H1 (cell line): ENCODE measurements around the gene SYNDIG1. TPM values are rescaled to one million over a fixed set of nuclear protein-coding genes. Genes with fewer than 3 reads are reported as not detected.

Experiments used
- CTCF ChIA-PET: fragments of 300-600 bp; sonication (Branson Sonifier 250); formaldehyde crosslinking; loops from one replicate; lab custom pipeline; 2021; ENCODE audit not compliant: partially characterized antibody; lab: Charles Lee
- POLR2A ChIA-PET: fragments of 300-600 bp; sonication (Branson Sonifier 250); formaldehyde crosslinking; loops from one replicate; lab custom pipeline; 2021; ENCODE audit warnings: inconsistent platforms; ENCODE audit not compliant: partially characterized antibody; lab: Charles Lee
- DNase-seq, 2 experiments: peaks; one replicate each; pipeline versions ENCODE4 v3.0.0 to v3.0.0-alpha.2; 2010 to 2022; ENCODE audit warnings: low spot score in 2 of 2, low read depth in 1 of 2, mixed read lengths in 1 of 2
- FAIRE-seq: peaks from 2 replicates; lab custom pipeline; 2011; peaks lifted over from hg19 to GRCh38; lab: Jason Lieb, UNC
- H2AFZ ChIP-seq: 2 replicates; pipeline ENCODE4 v1.8.1; 2012; ENCODE audit warnings: low read length, inconsistent platforms
- H2AK5ac ChIP-seq: 2 replicates; pipeline ENCODE4 v1.6.1; 2013; ENCODE audit warnings: low read depth, low read length
- H2BK120ac ChIP-seq: replicated peaks from 2 replicates; pipeline ENCODE3; 2013; ENCODE audit warnings: low read depth, low read length, inconsistent platforms
- H2BK12ac ChIP-seq: 2 replicates; pipeline ENCODE4 v1.6.1; 2013; ENCODE audit warnings: low read depth, low read length
- H2BK15ac ChIP-seq: 2 replicates; pipeline ENCODE4 v1.6.1; 2013; ENCODE audit warnings: low read length
- H2BK20ac ChIP-seq: 2 replicates; pipeline ENCODE4 v1.6.1; 2013; ENCODE audit warnings: low read length
- H2BK5ac ChIP-seq: 2 replicates; pipeline ENCODE4 v1.6.1; 2013; ENCODE audit warnings: low read depth, low read length
- H3K14ac ChIP-seq: 2 replicates; pipeline ENCODE4 v1.6.1; 2013; ENCODE audit warnings: inconsistent platforms; ENCODE audit not compliant: insufficient read length
- H3K18ac ChIP-seq: 2 replicates; pipeline ENCODE4 v1.6.1; 2013; ENCODE audit warnings: low read length; ENCODE audit errors: extremely low read depth
- H3K23ac ChIP-seq: 2 replicates; pipeline ENCODE4 v1.6.1; 2013; ENCODE audit warnings: inconsistent platforms; ENCODE audit not compliant: insufficient read length
- H3K23me2 ChIP-seq: 2 replicates; pipeline ENCODE4 v1.6.1; 2013; ENCODE audit warnings: low read depth, low read length
- H3K27ac ChIP-seq: 2 replicates; pipeline ENCODE4 v1.6.1; 2011; ENCODE audit warnings: low read depth, low read length, inconsistent platforms
- H3K27me3 ChIP-seq, 4 experiments: replicated peaks in 1 of 4; 1 replicate in 1 of 4; 2 replicates in 3 of 4; pipeline versions ENCODE4 v1.6.1 to v1.8.1; 2011 to 2013; ENCODE audit warnings: low read length in 3 of 4, mild to moderate bottlenecking in 3 of 4, inconsistent platforms in 2 of 4, mixed read lengths in 2 of 4, moderate library complexity in 1 of 4; ENCODE audit not compliant: control insufficient read depth in 3 of 4, insufficient read depth in 3 of 4; ENCODE audit errors: extremely low read depth in 1 of 4
- H3K36me3 ChIP-seq, 4 experiments: 2 replicates each; pipeline versions ENCODE4 v1.6.1 to v1.8.1; 2011 to 2013; ENCODE audit warnings: mild to moderate bottlenecking in 4 of 4, low read length in 3 of 4, moderate library complexity in 2 of 4, control low read depth in 1 of 4, inconsistent platforms in 1 of 4; ENCODE audit not compliant: insufficient read depth in 4 of 4, control insufficient read depth in 2 of 4
- H3K4ac ChIP-seq: replicated peaks from 2 replicates; pipeline ENCODE3; 2013; ENCODE audit warnings: low read length, low read depth, mixed read lengths, inconsistent platforms; ENCODE audit not compliant: insufficient read length
- H3K4me1 ChIP-seq, 4 experiments: replicated peaks in 1 of 4; 1 replicate in 1 of 4; 2 replicates in 3 of 4; pipeline versions ENCODE4 v1.6.1 to v1.8.1; 2011 to 2013; ENCODE audit warnings: low read length in 3 of 4, inconsistent platforms in 2 of 4, mixed read lengths in 1 of 4; ENCODE audit not compliant: insufficient read depth in 4 of 4, control insufficient read depth in 3 of 4
- H3K4me2 ChIP-seq, 2 experiments: 2 replicates each; pipeline versions ENCODE4 v1.6.1 to v1.8.1; 2011 to 2013; ENCODE audit warnings: low read depth in 2 of 2, low read length in 2 of 2, control low read depth in 1 of 2, inconsistent platforms in 1 of 2, mild to moderate bottlenecking in 1 of 2; ENCODE audit not compliant: insufficient read depth in 1 of 2
- H3K4me3 ChIP-seq, 4 experiments: fragments of 200-600, 300-600 bp in 1 of 4; sonication (generic), shearing (Covaris generic), sonication (Bioruptor Twin) in 1 of 4; 2 replicates each; pipeline versions ENCODE4 v1.5.1 to v1.8.1; 2011 to 2016; ENCODE audit warnings: low read length in 4 of 4, low read depth in 3 of 4, control low read depth in 2 of 4, inconsistent platforms in 2 of 4, mild to moderate bottlenecking in 2 of 4, mixed read lengths in 1 of 4, moderate library complexity in 1 of 4; ENCODE audit not compliant: insufficient read depth in 2 of 4; ENCODE audit errors: extremely low read depth in 1 of 4
- H3K56ac ChIP-seq: replicated peaks from 2 replicates; pipeline ENCODE3; 2013; ENCODE audit warnings: low read depth, mild to moderate bottlenecking, mixed read lengths, low read length, inconsistent platforms; ENCODE audit not compliant: insufficient read length
- H3K79me1 ChIP-seq: 2 replicates; pipeline ENCODE4 v1.6.1; 2013; ENCODE audit warnings: low read depth, low read length, control low read depth
- H3K79me2 ChIP-seq, 2 experiments: 2 replicates each; pipeline versions ENCODE4 v1.6.1 to v1.8.1; 2012 to 2013; ENCODE audit warnings: low read length in 2 of 2, mild to moderate bottlenecking in 2 of 2, inconsistent platforms in 1 of 2; ENCODE audit not compliant: insufficient read depth in 2 of 2, control insufficient read depth in 1 of 2
- H3K9ac ChIP-seq, 4 experiments: replicated peaks in 1 of 4; 1 replicate in 1 of 4; 2 replicates in 3 of 4; pipeline versions ENCODE4 v1.6.1 to v1.8.1; 2011 to 2013; ENCODE audit warnings: low read depth in 3 of 4, low read length in 3 of 4, control low read depth in 2 of 4, mild to moderate bottlenecking in 2 of 4, moderate library complexity in 2 of 4, inconsistent platforms in 1 of 4; ENCODE audit errors: extremely low read depth in 1 of 4
- H3K9me3 ChIP-seq, 2 experiments: 2 replicates each; pipeline versions ENCODE4 v1.6.1 to v1.8.1; 2012 to 2013; ENCODE audit warnings: mild to moderate bottlenecking in 2 of 2, moderate library complexity in 2 of 2, control low read depth in 1 of 2, inconsistent platforms in 1 of 2, low read depth in 1 of 2, low read length in 1 of 2, mixed read lengths in 1 of 2; ENCODE audit not compliant: insufficient read depth in 2 of 2
- H4K20me1 ChIP-seq, 2 experiments: replicated peaks in 1 of 2; 2 replicates each; pipeline versions ENCODE3 to v1.8.1; 2011 to 2013; ENCODE audit warnings: inconsistent platforms in 2 of 2, low read length in 2 of 2, mild to moderate bottlenecking in 1 of 2; ENCODE audit not compliant: insufficient read depth in 2 of 2, control insufficient read depth in 1 of 2
- H4K5ac ChIP-seq: 2 replicates; pipeline ENCODE4 v1.6.1; 2013; ENCODE audit warnings: low read length, low read depth, mixed read lengths, inconsistent platforms; ENCODE audit not compliant: insufficient read length
- H4K8ac ChIP-seq: 2 replicates; pipeline ENCODE4 v1.8.0; 2013; ENCODE audit warnings: mild to moderate bottlenecking, moderate library complexity, low read length, inconsistent platforms; ENCODE audit not compliant: insufficient read depth; ENCODE audit errors: extremely low read depth
- H4K91ac ChIP-seq: replicated peaks from 2 replicates; pipeline ENCODE3; 2013; ENCODE audit warnings: low read length, mixed read lengths, inconsistent platforms; ENCODE audit not compliant: insufficient read length
- USF2 ChIP-seq: IDR thresholded peaks from 2 replicates; pipeline ENCODE4 v1.6.1; 2011; ENCODE audit warnings: low read length, improper control_type of control experiment
- WGBS, 2 experiments: shearing (Covaris generic) in 1 of 2; methylation state at CpG; one replicate each; pipeline versions ENCODE4 v1.1.6 to v1.1.7; 2013 to 2015; ENCODE audit warnings: low lambda C conversion rate in 2 of 2, mixed read lengths in 2 of 2, inconsistent platforms in 1 of 2, low coverage in 1 of 2, missing lambda C conversion rate in 1 of 2; ENCODE audit not compliant: insufficient replicate concordance in 2 of 2, insufficient coverage in 1 of 2, insufficient read length in 1 of 2; ENCODE audit errors: extremely low coverage in 1 of 2, missing lambda C conversion rate in 1 of 2; 5-methylcytosine and 5-hydroxymethylcytosine counted together
- polyA plus RNA-seq, 7 experiments: library from polyadenylated mRNA; depleted of rRNA in 3 of 7; stranded (reverse) in 5 of 7; unstranded in 2 of 7; fragments of >200 nt in 5 of 7; fragments of 200-250 nt in 2 of 7; gene quantifications; 1 replicate in 5 of 7; 2 replicates in 1 of 7; 4 replicates in 1 of 7; pipeline versions ENCODE4 v1.2.1 to v1.2.3, GENCODE V29; 2011 to 2013; ENCODE audit warnings: missing spikeins in 2 of 7, mixed read lengths in 2 of 7
- total RNA-seq: library from RNA; stranded (reverse); fragmentation: NEBNext Ultra II Directional; extraction: Animal tissue kit (Norgen Biotek cat#: 25700); gene quantifications from 2 replicates; pipeline ENCODE4 v1.2.1, GENCODE V29; 2021

The SYNDIG1 gene
- total and polyA plus RNA-seq, 2 of the 8 experiments (the other 6 are each of a cell fraction or from before 2014, with no cell fraction given), result 6.5 to 7.8 TPM

- H3K36me3 ChIP-seq, result no peaks in the 10 kb centered on the region
- DNase-seq, result no peak
- H2AK5ac ChIP-seq, result no peak overlapping the region
- 94% methylated on average over 8 of the region's 8 CpGs; no CpG with 5 or more reads in 1 of the 2 experiments for WGBS, 2 experiments
- no peak overlapping the region for H2BK20ac ChIP-seq
- H2BK120ac ChIP-seq, result no peak overlapping the region
- no peak overlapping the region for H2BK15ac ChIP-seq
- ChIA-PET CTCF (interaction anchor here (1.1 kb wide), 1 partner anchor 24 kb away, joined by 3 read pairs; no protein-coding TSS in a partner anchor), POLR2A (no interaction called here)
- no peak overlapping the region for H3K14ac ChIP-seq
- no peak overlapping the region for H4K91ac ChIP-seq
- H3K9me3 ChIP-seq, result no peaks in the 10 kb centered on the region
- no peak overlapping the region for H3K9ac ChIP-seq
- no peak overlapping the region for H3K18ac ChIP-seq
- no peaks in the 10 kb centered on the region for H4K20me1 ChIP-seq
- H3K4me1 ChIP-seq, result no peaks in the 10 kb centered on the region
- H2BK5ac ChIP-seq, result no peak overlapping the region
- H3K79me1 ChIP-seq, result no peaks in the 10 kb centered on the region
- no peak overlapping the region for H2BK12ac ChIP-seq
- H3K79me2 ChIP-seq, result no peaks in the 10 kb centered on the region
- no peak overlapping the region for H3K4me2 ChIP-seq
- no peak overlapping the region for H3K4ac ChIP-seq
- no peaks in the 10 kb centered on the region for H3K27me3 ChIP-seq
- no peak for FAIRE-seq
- no peak overlapping the region for H3K4me3 ChIP-seq
- H3K23me2 ChIP-seq, result no peaks in the 10 kb centered on the region
- H4K8ac ChIP-seq, result no peak overlapping the region
- no peak overlapping the region for H3K56ac ChIP-seq
- TF ChIP-seq USF2, result no peak
- no peak overlapping the region for H4K5ac ChIP-seq
- no peak overlapping the region for H2AFZ ChIP-seq
- no peak overlapping the region for H3K27ac ChIP-seq
- H3K23ac ChIP-seq, result no peak overlapping the region
These were observed 227.0 kb downstream of the SYNDIG1 start for GRCh38 chr20:24696396-24696795.
